Progenitor cell of endocrine pancreas (in vitro differentiated cells): Measurements from ENCODE around the gene CPB2. TPM values are rescaled to one million over a fixed set of nuclear protein-coding genes. Genes with fewer than 3 reads are reported as not detected.

Source experiments
- DNase-seq: peaks from one replicate; pipeline ENCODE4 v3.0.0; 2021; ENCODE audit warnings: low spot score; ENCODE audit not compliant: unreplicated experiment
- H3K27ac Mint-ChIP-seq: 2 replicates; pipeline ENCODE4 v1.8.0; 2021; ENCODE audit warnings: mild to moderate bottlenecking, moderate library complexity, mixed read lengths
- H3K27me3 Mint-ChIP-seq: 2 replicates; pipeline ENCODE4 v1.8.0; 2021; ENCODE audit warnings: mixed read lengths
- H3K36me3 Mint-ChIP-seq: 2 replicates; pipeline ENCODE4 v1.8.0; 2022; ENCODE audit warnings: mixed read lengths; ENCODE audit not compliant: insufficient read depth
- H3K4me1 Mint-ChIP-seq: 2 replicates; pipeline ENCODE4 v1.8.0; 2021; ENCODE audit warnings: low read depth, mixed read lengths
- H3K4me3 Mint-ChIP-seq: 2 replicates; pipeline ENCODE4 v1.8.0; 2021; ENCODE audit warnings: low read depth, mild to moderate bottlenecking, moderate library complexity, mixed read lengths
- H3K9me3 Mint-ChIP-seq: 2 replicates; pipeline ENCODE4 v1.8.0; 2021; ENCODE audit warnings: low read depth, mixed read lengths
- total RNA-seq: library from RNA; stranded (reverse); gene quantifications from 2 replicates; pipeline ENCODE4 v1.2.1, GENCODE V29; 2021
- TF ChIP-seq, protein P1 (sequence below): fragments of 200-600 bp; sonication (generic); IDR thresholded peaks from one replicate; pipeline ENCODE4 v1.5.0; 2021; ENCODE audit warnings: antibody characterized with exemption, mild to moderate bottlenecking; ENCODE audit not compliant: unreplicated experiment

Gene CPB2
- total RNA-seq, 1 donor from 2014 or later, result not detected

DNA sequence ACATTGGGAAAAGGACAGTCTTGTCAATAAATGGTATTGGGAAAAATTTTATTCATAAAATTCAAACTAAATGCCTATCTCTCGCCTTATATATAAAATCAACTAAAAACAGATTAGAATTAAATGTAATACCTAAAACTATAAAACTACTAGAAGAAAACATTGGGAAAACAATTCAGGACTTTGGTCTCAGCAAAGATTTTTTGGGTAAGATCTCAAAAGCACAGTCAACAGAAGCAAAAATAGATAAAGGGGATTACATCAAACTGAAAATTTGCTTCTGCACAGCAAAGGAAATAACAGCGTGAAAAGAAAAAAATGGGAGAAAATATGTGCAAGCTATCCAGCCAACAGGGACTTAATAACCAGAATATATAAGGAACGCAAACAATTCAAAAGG is 28.0 kb downstream of the CPB2 start:
- Mint-ChIP-seq H3K27me3 (no peaks in the 10 kb centered on the region), H3K27ac (no peak overlapping the region), H3K36me3 (no peaks in the 10 kb centered on the region)

DNA sequence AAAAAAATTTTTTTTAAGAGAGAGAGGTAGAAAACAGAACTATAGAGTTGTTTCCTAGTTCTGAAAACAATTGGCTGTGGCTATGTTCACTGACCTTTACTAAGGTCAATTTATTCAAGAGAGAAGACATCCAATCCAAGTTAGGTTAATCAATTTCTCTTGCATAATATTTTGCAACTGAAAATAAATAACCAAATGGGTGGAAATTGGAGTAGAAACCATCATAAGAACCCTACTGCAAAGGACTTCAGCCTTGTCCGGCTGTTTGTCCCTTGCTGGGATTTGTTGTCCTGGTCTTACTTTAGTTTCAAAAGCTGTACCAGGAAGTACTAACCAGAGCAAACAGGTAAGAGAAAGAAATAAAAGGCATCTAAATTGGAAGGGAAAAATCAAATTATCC is 29.0 kb downstream of the CPB2 start:
- no peaks in the 10 kb centered on the region for H3K4me1 Mint-ChIP-seq
- DNase-seq, result no peak
- no peaks in the 10 kb centered on the region for H3K27me3 Mint-ChIP-seq
- no peak overlapping the region for H3K27ac Mint-ChIP-seq
- no peak overlapping the region for H3K4me3 Mint-ChIP-seq
- TF ChIP-seq, protein P1, sequence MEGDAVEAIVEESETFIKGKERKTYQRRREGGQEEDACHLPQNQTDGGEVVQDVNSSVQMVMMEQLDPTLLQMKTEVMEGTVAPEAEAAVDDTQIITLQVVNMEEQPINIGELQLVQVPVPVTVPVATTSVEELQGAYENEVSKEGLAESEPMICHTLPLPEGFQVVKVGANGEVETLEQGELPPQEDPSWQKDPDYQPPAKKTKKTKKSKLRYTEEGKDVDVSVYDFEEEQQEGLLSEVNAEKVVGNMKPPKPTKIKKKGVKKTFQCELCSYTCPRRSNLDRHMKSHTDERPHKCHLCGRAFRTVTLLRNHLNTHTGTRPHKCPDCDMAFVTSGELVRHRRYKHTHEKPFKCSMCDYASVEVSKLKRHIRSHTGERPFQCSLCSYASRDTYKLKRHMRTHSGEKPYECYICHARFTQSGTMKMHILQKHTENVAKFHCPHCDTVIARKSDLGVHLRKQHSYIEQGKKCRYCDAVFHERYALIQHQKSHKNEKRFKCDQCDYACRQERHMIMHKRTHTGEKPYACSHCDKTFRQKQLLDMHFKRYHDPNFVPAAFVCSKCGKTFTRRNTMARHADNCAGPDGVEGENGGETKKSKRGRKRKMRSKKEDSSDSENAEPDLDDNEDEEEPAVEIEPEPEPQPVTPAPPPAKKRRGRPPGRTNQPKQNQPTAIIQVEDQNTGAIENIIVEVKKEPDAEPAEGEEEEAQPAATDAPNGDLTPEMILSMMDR, result no peak
- peaks cover 6% of the 10 kb centered on the region for H3K9me3 Mint-ChIP-seq
- no peaks in the 10 kb centered on the region for H3K36me3 Mint-ChIP-seq

More for the DNA sequence above, 28.0 kb downstream of the CPB2 start:
- Mint-ChIP-seq H3K4me1 (no peaks in the 10 kb centered on the region), H3K4me3 (no peak overlapping the region), H3K9me3 (peaks cover 6% of the 10 kb centered on the region)
- TF ChIP-seq, protein P1, result no peak
- no peak for DNase-seq

DNA sequence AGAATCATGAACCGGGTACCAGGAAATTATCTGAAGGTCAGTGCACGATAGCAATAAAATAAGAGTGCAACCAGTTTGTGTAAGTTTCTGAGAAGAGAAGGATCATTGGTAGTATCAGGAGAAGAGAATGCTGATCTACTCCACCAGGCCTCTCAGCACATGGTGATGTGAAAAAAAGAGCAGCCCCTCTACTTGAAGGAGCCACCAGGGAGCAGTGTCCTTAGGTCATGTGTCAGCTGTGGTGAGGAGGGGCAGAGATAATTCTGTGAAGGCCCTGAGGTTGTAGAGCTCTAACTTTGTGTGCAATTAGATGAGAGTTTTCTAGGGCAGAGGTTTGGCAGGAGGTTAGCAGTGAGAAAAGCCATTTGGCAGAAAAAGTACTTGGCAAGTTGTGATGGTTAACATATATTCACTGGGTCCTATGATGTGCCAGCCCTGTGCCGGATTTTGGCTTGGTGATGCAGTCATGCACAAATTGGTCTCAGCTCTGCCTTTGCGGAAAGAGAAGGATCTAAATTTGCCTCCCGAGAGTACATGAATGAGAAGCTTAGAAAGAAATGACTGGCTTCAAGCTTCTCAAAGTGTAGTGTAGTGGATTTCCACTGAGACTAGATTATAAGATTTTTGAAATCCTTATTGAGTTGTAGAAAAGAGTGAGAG is 33.1 kb downstream of the CPB2 start:
- H3K9me3 Mint-ChIP-seq, result peaks cover 6% of the 10 kb centered on the region
- H3K27ac Mint-ChIP-seq, result no peak overlapping the region
- no peaks in the 10 kb centered on the region for H3K27me3 Mint-ChIP-seq
- TF ChIP-seq, protein P1, result no peak
- no peaks in the 10 kb centered on the region for H3K4me1 Mint-ChIP-seq
- no peak overlapping the region for H3K4me3 Mint-ChIP-seq
- no peaks in the 10 kb centered on the region for H3K36me3 Mint-ChIP-seq
- DNase-seq, result no peak

DNA sequence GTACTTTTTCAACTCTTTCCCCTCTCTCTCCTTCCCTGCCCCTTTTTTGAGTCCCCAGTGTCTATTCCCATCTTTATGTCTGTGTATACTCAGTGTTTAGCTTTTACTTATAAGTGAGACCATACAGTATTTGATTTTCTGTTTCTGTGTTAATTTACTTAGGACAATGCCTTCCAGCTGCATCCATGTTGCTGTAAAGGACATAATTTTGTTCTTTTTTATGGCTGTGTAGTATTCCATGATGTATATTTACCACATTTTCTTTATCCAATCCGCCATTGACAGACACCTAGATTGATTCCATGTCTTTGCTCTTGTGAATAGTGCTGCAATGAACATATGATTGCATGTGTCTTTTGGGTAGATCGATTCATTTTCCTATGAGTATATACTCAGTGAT is 41.5 kb downstream of the CPB2 start:
- H3K9me3 Mint-ChIP-seq, result no peaks in the 10 kb centered on the region
- H3K27me3 Mint-ChIP-seq, result no peaks in the 10 kb centered on the region
- no peaks in the 10 kb centered on the region for H3K36me3 Mint-ChIP-seq
- no peak overlapping the region for H3K27ac Mint-ChIP-seq
- H3K4me1 Mint-ChIP-seq, result no peaks in the 10 kb centered on the region
- TF ChIP-seq, protein P1, result no peak
- H3K4me3 Mint-ChIP-seq, result no peak overlapping the region
- DNase-seq, result no peak

DNA sequence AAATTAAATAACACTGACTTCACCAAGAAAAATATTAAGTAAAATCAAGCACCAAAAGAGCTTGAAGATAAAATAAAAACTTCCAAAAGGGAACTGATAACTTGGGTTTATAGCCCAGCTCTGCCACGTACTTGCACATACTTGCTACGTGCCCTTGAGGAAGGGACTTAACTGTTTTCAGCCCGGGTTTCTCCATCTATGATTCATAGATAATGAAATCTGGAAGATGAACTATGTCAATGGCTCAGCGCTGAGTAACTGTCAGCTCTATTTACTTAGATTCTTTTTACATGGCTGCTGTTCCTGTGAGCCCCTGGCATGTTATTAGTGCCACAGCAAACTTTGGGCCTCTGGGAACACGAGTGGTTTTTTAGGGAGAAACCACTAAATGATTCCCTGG is 42.6 kb downstream of the CPB2 start:
- no peaks in the 10 kb centered on the region for H3K9me3 Mint-ChIP-seq
- TF ChIP-seq, protein P1, result no peak

More for the DNA sequence above, 42.6 kb downstream of the CPB2 start:
- Mint-ChIP-seq H3K4me1 (no peaks in the 10 kb centered on the region), H3K27ac (no peak overlapping the region), H3K27me3 (no peaks in the 10 kb centered on the region), H3K36me3 (no peaks in the 10 kb centered on the region), H3K4me3 (no peak overlapping the region)
- no peak for DNase-seq
